ENCODE data around the gene TNK2. TPM values are rescaled to one million over a fixed set of nuclear protein-coding genes. Genes with fewer than 3 reads are reported as not detected.
A peak's percentile ranks its signal among the peaks of the same experiment; 100 is the strongest.

TNK2 gene
- total and polyA plus RNA-seq, 2 experiments from 2014 or later: 3.2 to 12.3 TPM

DNA sequence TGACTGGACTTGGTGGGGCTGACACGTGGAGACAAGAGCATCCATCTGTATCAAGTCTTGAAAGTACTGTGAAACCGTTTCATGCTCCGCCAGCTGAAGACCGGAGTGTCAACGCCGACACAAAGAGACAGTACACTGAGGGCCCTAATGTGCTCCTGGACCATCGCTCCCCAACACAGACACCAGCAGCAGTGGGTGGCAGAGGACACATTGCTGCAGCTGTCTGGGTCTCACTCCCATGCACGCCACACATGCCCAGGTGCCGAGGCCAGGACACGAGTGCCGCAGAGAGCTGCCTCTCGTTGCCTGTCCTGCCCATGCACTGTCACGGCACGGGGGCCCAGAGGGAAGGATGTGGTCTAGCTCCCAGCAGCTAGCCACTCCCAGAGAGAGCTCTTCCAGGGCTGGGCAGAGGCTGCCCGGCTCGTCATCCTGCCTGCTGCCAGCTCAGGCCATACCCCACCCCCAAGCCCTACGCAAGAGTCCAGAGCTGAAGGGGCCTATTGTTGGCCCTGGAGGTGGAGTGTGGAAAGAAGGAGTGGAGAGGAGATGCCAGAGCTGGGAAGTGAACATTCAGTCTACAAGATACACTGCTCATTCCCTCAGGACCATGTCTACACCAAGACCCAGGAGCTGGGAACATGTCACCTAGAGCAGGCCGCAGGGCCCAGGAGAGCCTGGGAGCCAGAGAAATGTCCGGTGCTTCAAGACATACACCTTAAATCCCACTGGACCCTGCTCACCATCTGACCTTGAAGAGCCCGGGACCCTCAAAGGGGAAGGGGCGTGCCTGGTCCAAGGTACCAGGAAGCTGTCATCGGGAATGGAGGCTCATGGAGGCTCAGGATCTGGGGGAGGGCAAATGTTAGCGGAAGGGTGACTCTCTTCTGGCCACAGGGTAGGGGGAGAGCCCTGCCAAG lies 7.7 kb downstream of the TNK2 start:
- H3K9ac ChIP-seq: no peak overlapping the region
- H3K4me1 ChIP-seq (ENCODE audit: insufficient read depth): peaks cover 14% of the 10 kb centered on the region
- no peak for TF ChIP-seq EZH2 (IDR thresholded peaks at IDR 0.05; ENCODE audit: insufficient read depth, poor library complexity, severe bottlenecking)
- TF ChIP-seq EZH2phosphoT487 (IDR thresholded peaks at IDR 0.05; ENCODE audit: insufficient read depth, low read depth): no peak
- H3K9me3 ChIP-seq (ENCODE audit: low read depth): no peaks in the 10 kb centered on the region
- 88 to 89% methylated on average over 23 of the region's 23 CpGs for WGBS, 2 experiments (ENCODE audit: low coverage in 1 of 2, low lambda C conversion rate in 2 of 2, missing lambda C conversion rate in 2 of 2)
- H3K4me3 ChIP-seq: no peak overlapping the region
- no peak overlapping the region for H2AFZ ChIP-seq
- H3K36me3 ChIP-seq (ENCODE audit: low read depth): no peaks in the 10 kb centered on the region
- peaks cover 65% of the 10 kb centered on the region for H3K79me2 ChIP-seq (ENCODE audit: insufficient read depth)
- H3F3A ChIP-seq (ENCODE audit: insufficient read depth): peaks cover 24% of the 10 kb centered on the region
- H3K27ac ChIP-seq: no peak overlapping the region
- H4K20me1 ChIP-seq (ENCODE audit: insufficient read depth): no peaks in the 10 kb centered on the region; the same call in 1 of the 2 replicates
- H3K4me2 ChIP-seq (ENCODE audit: unreplicated experiment): no peak overlapping the region
- DNase-seq: peak; percentile 49
- in situ Hi-C loops (cut with MboI): no loop called here
- no peaks in the 10 kb centered on the region for H3K9me2 ChIP-seq (ENCODE audit: insufficient read depth)
- H3K27me3 ChIP-seq (replicated peaks; ENCODE audit: insufficient read depth): no peaks in the 10 kb centered on the region

- Histone ChIP-seq H3K4me2 (ENCODE audit: unreplicated experiment) (no peak overlapping the region), H3K9me2 (ENCODE audit: insufficient read depth) (no peaks in the 10 kb centered on the region), H4K20me1 (ENCODE audit: insufficient read depth) (no peaks in the 10 kb centered on the region; the same call in 1 of the 2 replicates), H2AFZ (no peak overlapping the region), H3K36me3 (ENCODE audit: low read depth) (no peaks in the 10 kb centered on the region), H3K4me1 (ENCODE audit: insufficient read depth) (peaks cover 14% of the 10 kb centered on the region), H3K9ac (no peak overlapping the region), H3K4me3 (no peak overlapping the region), H3K79me2 (ENCODE audit: insufficient read depth) (peaks cover 57% of the 10 kb centered on the region), H3K9me3 (ENCODE audit: low read depth) (no peaks in the 10 kb centered on the region), H3K27ac (no peak overlapping the region), H3F3A (ENCODE audit: insufficient read depth) (peaks cover 18% of the 10 kb centered on the region), H3K27me3 (replicated peaks; ENCODE audit: insufficient read depth) (no peaks in the 10 kb centered on the region)
- TF ChIP-seq EZH2phosphoT487 (IDR thresholded peaks at IDR 0.05; ENCODE audit: insufficient read depth, low read depth) (no peak), EZH2 (IDR thresholded peaks at IDR 0.05; ENCODE audit: insufficient read depth, poor library complexity, severe bottlenecking) (no peak)
- in situ Hi-C loops (cut with MboI): no loop called here
- 88 to 92% methylated on average over 11 to 15 of the region's 15 CpGs for WGBS, 2 experiments (ENCODE audit: low coverage in 1 of 2, low lambda C conversion rate in 2 of 2, missing lambda C conversion rate in 2 of 2)
- no peak for DNase-seq
These were observed 8.5 kb downstream of the TNK2 start for GRCh38 chr3:195899701-195900435.

DNA sequence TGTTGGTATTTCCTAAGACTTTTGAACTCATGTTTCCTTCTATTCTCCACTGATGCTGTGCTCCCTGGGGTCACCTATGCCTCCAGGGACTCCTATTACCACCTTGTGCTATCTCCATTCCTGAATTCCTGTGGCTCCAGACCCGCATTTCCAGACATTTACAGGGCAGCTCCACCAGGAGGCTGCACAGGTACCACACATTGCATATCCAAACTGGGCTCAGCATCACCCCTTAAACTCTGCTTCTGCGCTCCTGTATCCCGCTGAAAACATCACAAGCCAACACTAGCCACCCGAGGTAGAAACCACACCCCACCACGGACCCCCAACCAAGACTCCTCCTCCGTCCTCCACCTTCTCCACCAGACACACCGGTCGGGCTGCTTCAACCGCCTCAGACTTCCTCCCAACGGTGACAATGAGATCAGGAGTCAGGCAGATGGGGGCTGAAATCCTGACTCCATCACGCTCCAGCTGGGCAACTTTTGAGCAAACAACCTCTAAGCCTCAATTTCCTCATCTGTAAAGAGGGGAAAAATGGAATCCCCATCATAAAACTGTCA lies 10.4 kb downstream of the TNK2 start:
- Histone ChIP-seq H3F3A (ENCODE audit: insufficient read depth) (peaks cover 23% of the 10 kb centered on the region), H3K9me3 (ENCODE audit: low read depth) (no peaks in the 10 kb centered on the region), H2AFZ (no peak overlapping the region), H3K9ac (no peak overlapping the region), H3K9me2 (ENCODE audit: insufficient read depth) (no peaks in the 10 kb centered on the region), H3K27me3 (replicated peaks; ENCODE audit: insufficient read depth) (no peaks in the 10 kb centered on the region), H3K4me1 (ENCODE audit: insufficient read depth) (peaks cover 27% of the 10 kb centered on the region), H4K20me1 (ENCODE audit: insufficient read depth) (no peaks in the 10 kb centered on the region), H3K79me2 (ENCODE audit: insufficient read depth) (peaks cover 53% of the 10 kb centered on the region), H3K27ac (no peak overlapping the region), H3K4me2 (ENCODE audit: unreplicated experiment) (no peak overlapping the region), H3K36me3 (ENCODE audit: low read depth) (no peaks in the 10 kb centered on the region), H3K4me3 (no peak overlapping the region)
- no peak for DNase-seq
- TF ChIP-seq EZH2 (IDR thresholded peaks at IDR 0.05; ENCODE audit: insufficient read depth, poor library complexity, severe bottlenecking) (no peak), EZH2phosphoT487 (IDR thresholded peaks at IDR 0.05; ENCODE audit: insufficient read depth, low read depth) (no peak)
- 77 to 79% methylated on average over 11 of the region's 11 CpGs for WGBS, 2 experiments (ENCODE audit: low coverage in 1 of 2, low lambda C conversion rate in 2 of 2, missing lambda C conversion rate in 2 of 2)
- in situ Hi-C loops (cut with MboI): no loop called here

GRCh38 chr3:195897081-195897852 lies 11.1 kb downstream of the TNK2 start:
- in situ Hi-C loops (cut with MboI): no loop called here
- Histone ChIP-seq H2AFZ (peak overlapping the region; percentile 85), H4K20me1 (ENCODE audit: insufficient read depth) (no peaks in the 10 kb centered on the region), H3F3A (ENCODE audit: insufficient read depth) (peaks cover 23% of the 10 kb centered on the region), H3K4me2 (ENCODE audit: unreplicated experiment) (peak overlapping the region; percentile 92), H3K4me1 (ENCODE audit: insufficient read depth) (peaks cover 32% of the 10 kb centered on the region), H3K9me2 (ENCODE audit: insufficient read depth) (no peaks in the 10 kb centered on the region), H3K4me3 (peak overlapping the region; percentile 73), H3K9me3 (ENCODE audit: low read depth) (no peaks in the 10 kb centered on the region), H3K27ac (peak overlapping the region; percentile 85), H3K9ac (peak overlapping the region; percentile 80), H3K27me3 (replicated peaks; ENCODE audit: insufficient read depth) (no peaks in the 10 kb centered on the region), H3K36me3 (ENCODE audit: low read depth) (no peaks in the 10 kb centered on the region), H3K79me2 (ENCODE audit: insufficient read depth) (peaks cover 48% of the 10 kb centered on the region)
- TF ChIP-seq EZH2 (IDR thresholded peaks at IDR 0.05; ENCODE audit: insufficient read depth, poor library complexity, severe bottlenecking) (no peak), EZH2phosphoT487 (IDR thresholded peaks at IDR 0.05; ENCODE audit: insufficient read depth, low read depth) (no peak)
- WGBS, 2 experiments (ENCODE audit: low coverage in 1 of 2, low lambda C conversion rate in 2 of 2, missing lambda C conversion rate in 2 of 2): 49 to 51% methylated on average over 10 of the region's 10 CpGs
- peak; percentile 89 for DNase-seq

Measured in GM23248 (cell line).